ENCODE measurements around the gene NHLRC4. TPM values are rescaled to one million over a fixed set of nuclear protein-coding genes. Genes with fewer than 3 reads are reported as not detected.
"Not testable (repeated sequence)": the region's sequence is repeated elsewhere in the genome, so short reads cannot be mapped to it uniquely, and the experiment has no call there.

The NHLRC4 gene
- total RNA-seq, 1 experiment from 2014 or later: 0.11 TPM

- DNase-seq (ENCODE audit: low read depth): no peak
These were observed 29.9 kb downstream of the NHLRC4 start for GRCh38 chr16:596736-597060.

GRCh38 chr16:597655-598054, 30.9 kb downstream of the NHLRC4 start:
- not testable (repeated sequence) for DNase-seq (ENCODE audit: low read depth)

DNA sequence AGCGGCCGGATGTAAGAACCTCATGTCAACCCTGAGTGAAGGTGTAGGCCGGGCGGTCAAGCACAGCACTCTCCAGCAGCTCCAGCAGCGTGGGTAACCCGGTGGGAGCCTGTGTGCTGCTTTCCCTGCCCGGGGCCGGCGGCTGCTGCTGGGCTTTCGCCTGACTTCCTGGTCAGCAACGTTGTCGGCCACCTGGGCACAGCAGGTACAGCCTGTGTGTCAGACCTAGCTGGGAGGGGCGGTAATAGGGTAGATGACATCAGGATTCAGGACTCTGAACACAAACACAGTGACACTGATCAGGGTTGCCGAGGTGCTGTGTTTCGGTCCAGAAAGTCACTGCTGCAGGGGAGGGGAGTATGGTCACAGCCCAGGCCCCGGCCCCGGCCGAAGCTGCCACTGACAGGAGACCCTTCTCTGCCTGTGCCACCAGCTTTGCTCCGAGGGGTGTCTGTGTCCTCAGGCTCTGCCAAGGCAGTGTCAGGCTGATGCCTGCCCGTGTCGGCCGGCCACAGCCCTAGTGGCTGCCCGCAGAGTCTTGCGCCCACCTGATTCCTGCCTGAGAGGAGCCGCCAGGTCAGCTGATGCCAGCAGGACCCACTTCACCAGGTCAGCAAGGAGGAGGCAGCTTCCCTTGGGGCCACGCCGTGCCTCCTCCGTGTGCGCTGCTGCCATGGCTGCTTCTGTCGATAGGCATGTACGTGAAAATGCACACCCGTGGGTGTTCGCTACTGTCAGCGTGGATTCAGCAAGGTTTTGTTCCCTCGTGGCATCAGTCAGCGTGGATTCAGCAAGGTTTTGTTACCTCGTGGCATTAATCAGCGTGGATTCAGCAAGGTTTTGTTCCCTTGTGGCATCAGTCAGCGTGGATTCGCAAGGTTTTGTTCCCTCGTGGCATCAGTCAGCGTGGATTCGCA, 32.3 kb downstream of the NHLRC4 start:
- no peak for DNase-seq (ENCODE audit: low read depth)

- DNase-seq (ENCODE audit: low read depth): no peak
These were observed 34.0 kb downstream of the NHLRC4 start for GRCh38 chr16:600781-601180.

DNA sequence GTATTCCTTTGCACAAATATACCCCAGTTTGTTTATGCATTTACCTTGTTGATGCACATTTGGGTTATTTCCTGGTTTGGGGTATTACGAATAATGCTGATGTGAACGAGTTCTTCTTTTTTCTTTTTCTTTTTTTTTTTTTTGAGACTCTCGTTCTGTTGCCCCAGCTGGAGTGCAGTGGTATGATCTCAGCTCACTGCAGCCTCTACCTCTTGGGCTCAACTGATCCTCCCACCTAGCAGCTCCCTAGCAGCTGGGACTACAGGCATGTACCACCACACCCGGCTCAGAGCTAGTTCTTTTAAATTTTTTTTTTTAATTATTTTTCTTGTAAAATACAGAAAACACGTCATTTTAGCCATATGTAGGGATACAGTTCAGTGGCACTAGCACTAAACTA, 37.1 kb downstream of the NHLRC4 start:
- no peak for DNase-seq (ENCODE audit: low read depth)

GRCh38 chr16:606656-607307, 40.0 kb downstream of the NHLRC4 start:
- DNase-seq (ENCODE audit: low read depth): no peak

- DNase-seq (ENCODE audit: low read depth): no peak
These were observed 41.2 kb downstream of the NHLRC4 start for GRCh38 chr16:608019-608418.

DNA sequence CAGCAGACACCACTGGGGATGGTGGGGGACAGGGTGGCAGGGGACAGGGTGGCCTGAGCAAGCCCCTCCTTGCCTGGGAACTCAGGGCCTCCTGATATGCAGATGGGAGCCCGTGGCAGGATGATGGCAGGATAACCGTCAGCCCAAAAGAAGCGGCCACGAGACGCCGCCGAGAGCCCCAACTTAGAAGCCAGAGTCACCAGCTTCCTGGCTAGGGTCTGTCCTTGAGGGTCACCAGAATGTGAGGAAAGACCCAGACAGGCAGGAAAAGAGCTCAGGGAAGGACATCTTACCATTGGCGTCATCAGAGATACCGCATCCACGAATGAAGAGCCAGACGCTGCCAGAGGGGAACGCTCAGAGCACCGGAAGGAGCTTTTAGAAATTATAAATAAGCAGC, 42.5 kb downstream of the NHLRC4 start:
- DNase-seq (ENCODE audit: low read depth): no peak

GRCh38 chr16:609984-610383, 43.2 kb downstream of the NHLRC4 start:
- no peak for DNase-seq (ENCODE audit: low read depth)

DNA sequence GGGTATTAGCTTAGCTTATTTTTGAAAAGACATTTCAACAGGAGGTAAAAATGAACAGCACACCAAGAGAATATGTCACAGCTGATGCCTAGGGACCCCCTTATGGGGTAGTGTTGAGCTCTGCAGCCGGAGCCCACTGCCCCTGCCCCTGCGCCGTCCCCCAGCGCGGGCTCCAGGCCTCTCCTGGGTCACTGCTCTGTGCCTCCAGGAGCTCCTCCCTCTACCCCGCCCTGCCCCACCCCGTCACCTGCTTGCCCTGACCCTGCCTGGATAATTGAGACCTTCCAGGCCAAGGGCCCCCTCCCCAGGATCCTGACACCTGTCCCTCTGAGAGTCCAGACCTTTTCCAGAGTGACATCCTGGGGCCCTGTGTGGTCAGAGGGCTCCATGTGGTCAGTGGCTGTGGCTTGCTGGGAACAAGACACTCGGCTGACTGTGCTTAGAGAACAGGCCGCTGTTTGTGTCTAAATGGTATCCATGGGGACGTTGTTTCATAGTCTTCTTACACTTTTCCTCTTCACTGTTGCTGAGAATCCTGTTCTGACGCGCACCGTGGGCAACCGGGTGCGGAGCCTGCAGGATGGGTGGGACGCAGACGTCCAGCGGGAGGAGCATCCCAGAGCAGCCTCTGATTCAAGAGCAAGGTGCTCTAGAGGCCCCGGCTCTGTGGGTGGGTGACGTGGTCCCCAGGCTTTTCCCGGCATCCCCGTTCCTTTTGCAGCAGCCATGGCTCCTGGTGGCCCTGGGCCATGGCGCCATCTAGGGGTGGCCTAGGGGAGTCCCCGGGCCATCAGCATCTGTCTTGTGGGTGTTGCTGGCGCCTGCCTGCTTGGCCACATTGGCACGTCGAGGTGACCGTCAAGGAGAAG, 43.9 kb downstream of the NHLRC4 start:
- no peak for DNase-seq (ENCODE audit: low read depth)

GRCh38 chr16:615122-615521, 48.3 kb downstream of the NHLRC4 start:
- no peak for DNase-seq (ENCODE audit: low read depth)

DNA sequence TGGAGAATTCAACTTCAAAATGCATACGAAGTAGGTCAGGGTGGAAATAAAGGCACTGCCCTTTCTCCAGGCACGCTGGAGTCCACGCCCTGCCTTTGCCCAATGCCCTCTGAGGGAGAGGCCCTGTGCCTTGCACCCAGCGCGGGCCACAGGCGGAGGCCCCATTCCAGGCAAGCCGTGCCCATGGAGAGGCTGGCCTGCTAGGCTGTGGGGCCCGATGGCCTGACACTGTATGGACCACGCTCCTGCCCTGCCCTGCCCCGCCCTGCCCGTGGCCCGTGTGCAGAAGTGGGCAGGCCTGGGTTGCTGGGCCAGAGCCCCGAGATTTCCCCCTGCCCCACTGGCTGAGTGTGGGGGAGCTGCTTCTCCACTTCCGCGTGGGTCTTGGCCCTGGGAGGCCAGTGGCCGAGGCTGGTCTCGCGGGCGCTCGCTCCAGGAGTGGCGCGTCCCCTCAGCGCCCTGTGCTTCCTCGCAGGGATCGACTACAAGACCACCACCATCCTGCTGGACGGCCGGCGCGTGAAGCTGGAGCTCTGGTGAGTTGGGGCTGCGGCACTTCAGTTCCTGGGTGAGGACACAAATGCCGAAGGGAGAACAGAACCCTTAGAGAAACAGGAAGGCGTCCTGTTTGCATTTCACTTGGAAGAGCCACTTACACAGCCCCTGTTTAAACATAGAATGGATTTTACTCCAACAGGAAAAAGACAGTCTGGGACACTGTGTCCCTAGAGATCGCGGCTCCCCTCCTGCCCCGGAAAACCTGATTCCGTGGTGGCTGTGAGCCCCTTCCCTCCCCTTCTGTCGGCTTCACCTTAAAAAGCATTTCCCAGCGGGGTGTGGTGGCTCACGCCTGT, 50.2 kb downstream of the NHLRC4 start:
- no peak for DNase-seq (ENCODE audit: low read depth)

- DNase-seq (ENCODE audit: low read depth): no peak
These were observed 51.0 kb downstream of the NHLRC4 start for GRCh38 chr16:617855-618254.

Other genes with a start within 250 kb of the NHLRC4 start
- gene AXIN1, start 214.3 kb upstream of the NHLRC4 start, total RNA-seq (2014; rRNA removed): 21.6 and 22.8 TPM in 2 replicates
- gene MRPL28, start 196.5 kb upstream of the NHLRC4 start, total RNA-seq (2014; rRNA removed): 135 and 156 TPM in 2 replicates
- 72.4 and 90.2 TPM in 2 replicates for gene PGAP6, start 185.0 kb upstream of the NHLRC4 start, total RNA-seq (2014; rRNA removed)
- gene NME4, start 169.8 kb upstream of the NHLRC4 start, total RNA-seq (2014; rRNA removed): 142 and 186 TPM in 2 replicates
- 18.8 and 22.6 TPM in 2 replicates for gene DECR2, start 165.1 kb upstream of the NHLRC4 start, total RNA-seq (2014; rRNA removed)
- gene RAB11FIP3, start 141.4 kb upstream of the NHLRC4 start, total RNA-seq (2014; rRNA removed): 44.1 and 61.6 TPM in 2 replicates
- gene CAPN15, start 39.3 kb upstream of the NHLRC4 start, total RNA-seq (2014; rRNA removed): 66.5 and 71.1 TPM in 2 replicates
- 0.06 TPM in 1 of 2 replicates, not detected in the other for gene PRR35, start 6.6 kb upstream of the NHLRC4 start, total RNA-seq (2014; rRNA removed)
- 46.7 and 51.4 TPM in 2 replicates for gene PIGQ, start 3.0 kb downstream of the NHLRC4 start, total RNA-seq (2014; rRNA removed)
- 11.9 and 13.3 TPM in 2 replicates for gene RAB40C, start 23.1 kb downstream of the NHLRC4 start, total RNA-seq (2014; rRNA removed)
- gene WFIKKN1, start 64.0 kb downstream of the NHLRC4 start, total RNA-seq (2014; rRNA removed): 0.06 TPM in 1 of 2 replicates, not detected in the other
- gene METTL26, start 69.3 kb downstream of the NHLRC4 start, total RNA-seq (2014; rRNA removed): 132 and 145 TPM in 2 replicates
- gene MCRIP2, start 74.8 kb downstream of the NHLRC4 start, total RNA-seq (2014; rRNA removed): 19.7 and 20.2 TPM in 2 replicates
- 23.4 and 29.1 TPM in 2 replicates for gene WDR90, start 82.4 kb downstream of the NHLRC4 start, total RNA-seq (2014; rRNA removed)
- 79.4 and 87.4 TPM in 2 replicates for gene RHOT2, start 101.1 kb downstream of the NHLRC4 start, total RNA-seq (2014; rRNA removed)
- gene RHBDL1, start 108.7 kb downstream of the NHLRC4 start, total RNA-seq (2014; rRNA removed): 0.58 and 0.80 TPM in 2 replicates
- 287 and 383 TPM in 2 replicates for gene STUB1, start 113.4 kb downstream of the NHLRC4 start, total RNA-seq (2014; rRNA removed)
- gene JMJD8, start 117.3 kb downstream of the NHLRC4 start, total RNA-seq (2014; rRNA removed): 68.1 and 71.2 TPM in 2 replicates
- 7.1 and 9.1 TPM in 2 replicates for gene WDR24, start 123.4 kb downstream of the NHLRC4 start, total RNA-seq (2014; rRNA removed)
- gene FBXL16, start 138.8 kb downstream of the NHLRC4 start, total RNA-seq (2014; rRNA removed): 0.13 TPM in 1 of 2 replicates, not detected in the other
- gene METRN, start 148.1 kb downstream of the NHLRC4 start, total RNA-seq (2014; rRNA removed): 94.9 and 127 TPM in 2 replicates
- gene ANTKMT, start 154.1 kb downstream of the NHLRC4 start, total RNA-seq (2014; rRNA removed): 36.7 and 55.9 TPM in 2 replicates
- gene CCDC78, start 159.4 kb downstream of the NHLRC4 start, total RNA-seq (2014; rRNA removed): 5.1 and 7.0 TPM in 2 replicates
- gene HAGHL, start 160.1 kb downstream of the NHLRC4 start, total RNA-seq (2014; rRNA removed): 10.7 and 19.2 TPM in 2 replicates
- gene CIAO3, start 174.0 kb downstream of the NHLRC4 start, total RNA-seq (2014; rRNA removed): 29.0 and 31.9 TPM in 2 replicates
- gene MSLN, start 193.7 kb downstream of the NHLRC4 start, total RNA-seq (2014; rRNA removed): not detected in 2 replicates
- 46.0 and 56.6 TPM in 2 replicates for gene RPUSD1, start 221.4 kb downstream of the NHLRC4 start, total RNA-seq (2014; rRNA removed)
- 39.2 and 51.2 TPM in 2 replicates for gene CHTF18, start 221.6 kb downstream of the NHLRC4 start, total RNA-seq (2014; rRNA removed)
- not detected in 2 replicates for gene GNG13, start 233.7 kb downstream of the NHLRC4 start, total RNA-seq (2014; rRNA removed)

Measured in LHCN-M2 (cell line).